D721Med (cell line): Measurements from ENCODE around the gene FER1L5.

ENCODE experiments used
- DNase-seq: peaks from one replicate; pipeline ENCODE4 v3.0.0; 2011; ENCODE audit warnings: low spot score; ENCODE audit not compliant: insufficient read length
- FAIRE-seq: peaks from 2 replicates; lab custom pipeline; 2011; peaks lifted over from hg19 to GRCh38; lab: Jason Lieb, UNC
- CTCF ChIP-seq: IDR thresholded peaks from 2 replicates; pipeline ENCODE4 v1.5.1; 2012; ENCODE audit warnings: mild to moderate bottlenecking, control low read depth; ENCODE audit not compliant: insufficient read depth; ENCODE audit errors: missing control alignments

The FER1L5 gene

DNA sequence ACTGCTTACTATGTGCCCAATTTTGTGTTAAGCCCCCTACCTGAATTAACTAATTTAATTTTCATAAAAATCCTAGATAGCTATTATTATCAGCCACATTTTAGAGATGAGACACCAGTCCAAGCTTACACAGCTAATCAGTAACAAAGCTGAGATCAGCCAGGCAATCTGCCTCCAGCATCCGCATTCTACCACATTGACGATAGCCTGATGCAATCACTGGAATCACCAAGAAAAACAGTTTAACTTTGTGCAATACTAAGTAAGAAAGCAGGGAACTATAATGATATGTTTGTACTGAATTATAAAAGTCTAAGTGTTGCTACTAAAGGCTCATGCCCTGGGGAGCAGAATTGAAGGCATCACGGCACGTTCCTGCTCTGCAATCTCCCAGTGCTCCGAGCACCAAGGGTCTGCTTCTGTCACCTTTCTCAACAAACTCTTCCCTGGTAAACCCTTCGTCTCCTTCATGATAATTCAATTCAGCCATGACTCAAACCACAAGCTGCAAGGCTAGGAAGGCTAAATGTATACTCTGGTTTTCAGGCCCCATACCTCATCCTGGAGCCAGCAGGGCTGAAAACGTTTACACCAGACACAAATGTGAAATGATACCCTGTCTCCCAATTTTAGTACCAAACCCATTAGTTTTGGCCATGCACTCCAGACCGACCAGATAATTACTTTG is 23.8 kb upstream of the FER1L5 start:
- FAIRE-seq (no peak), DNase-seq (no peak)
- no peak for TF ChIP-seq CTCF

DNA sequence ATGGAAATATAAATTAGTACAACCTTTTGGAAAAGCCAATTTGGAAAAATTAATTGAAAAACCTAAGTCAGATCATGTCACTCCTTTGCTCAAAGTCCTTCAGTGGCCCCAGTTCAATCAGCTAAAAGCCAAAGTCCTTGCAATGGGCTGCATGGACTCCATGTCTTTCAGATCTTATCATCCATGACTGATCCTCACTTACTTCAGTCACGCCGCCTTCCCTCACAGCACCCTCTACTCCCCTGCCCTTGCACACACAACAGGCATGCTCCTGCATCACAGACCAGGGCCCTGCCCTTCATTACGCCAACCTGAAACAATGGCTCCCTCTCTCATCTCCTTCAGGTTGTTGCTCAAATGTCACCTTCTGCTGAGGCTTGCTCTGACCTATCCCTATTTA is 20.0 kb upstream of the FER1L5 start:
- DNase-seq (no peak), FAIRE-seq (no peak)
- TF ChIP-seq CTCF = no peak

DNA sequence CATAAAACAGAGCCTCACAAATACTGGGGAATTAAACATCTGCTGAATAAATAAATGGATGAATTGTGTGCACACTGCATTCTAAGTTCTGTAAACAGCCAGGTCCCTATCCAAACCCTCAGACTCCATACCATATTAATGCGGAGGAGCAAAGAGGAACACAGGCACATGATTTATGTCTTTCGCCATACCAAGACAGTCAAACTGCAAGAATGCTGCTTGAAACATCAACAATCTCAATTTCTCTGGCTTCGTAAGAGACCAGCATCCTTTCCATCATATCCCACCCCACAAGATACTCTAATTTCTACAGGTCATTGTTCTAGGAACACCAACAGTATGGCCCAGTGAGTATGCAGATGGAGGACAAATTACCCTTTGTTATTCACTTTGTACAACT is 19.4 kb upstream of the FER1L5 start:
- TF ChIP-seq CTCF = no peak
- FAIRE-seq = no peak
- DNase-seq = no peak

DNA sequence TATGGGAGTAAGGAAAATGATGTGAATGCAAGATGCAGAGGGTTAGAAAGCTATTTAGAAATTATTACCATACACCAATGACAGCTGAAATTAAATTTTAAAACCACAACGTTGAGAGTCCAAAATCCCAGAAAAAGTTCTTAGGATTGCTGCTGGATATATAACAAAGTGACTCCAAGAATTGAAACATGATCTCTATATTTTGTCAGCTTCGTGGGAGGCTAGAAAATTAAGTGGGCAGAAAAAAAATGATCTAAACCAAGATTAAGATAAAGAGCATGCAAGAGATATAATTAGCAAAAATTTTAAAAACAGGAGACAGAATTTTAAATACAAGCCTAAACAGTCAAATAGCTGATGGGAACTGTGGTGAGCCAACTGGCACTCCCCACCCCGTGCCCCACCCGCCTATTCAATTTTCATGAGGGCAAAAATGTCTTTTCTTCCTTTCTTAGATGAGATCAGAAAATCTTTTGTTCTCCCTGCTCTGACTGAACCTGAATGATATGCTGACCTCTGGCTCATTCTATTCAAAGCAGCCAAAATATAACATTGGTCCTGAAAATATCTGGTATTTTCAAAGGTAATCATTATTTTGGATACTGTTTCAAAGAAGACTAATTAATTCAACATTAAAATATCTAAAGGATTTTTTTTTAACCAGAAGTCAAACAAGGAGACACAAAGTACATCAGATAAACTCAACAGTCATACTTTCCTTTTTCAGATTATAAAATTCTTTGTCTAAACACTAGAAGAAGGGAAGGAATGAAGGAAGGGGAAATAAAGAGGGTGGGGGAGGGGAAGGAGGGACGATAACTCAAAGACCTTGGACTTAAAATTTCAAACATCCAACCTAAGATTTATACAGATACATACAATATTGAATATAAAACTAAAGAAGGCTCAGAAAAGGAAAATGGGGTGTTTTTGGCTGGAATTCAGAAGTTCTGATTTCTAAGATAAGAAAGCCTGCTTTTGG is 16.7 kb upstream of the FER1L5 start:
- DNase-seq (no peak), FAIRE-seq (no peak)
- no peak for TF ChIP-seq CTCF

DNA sequence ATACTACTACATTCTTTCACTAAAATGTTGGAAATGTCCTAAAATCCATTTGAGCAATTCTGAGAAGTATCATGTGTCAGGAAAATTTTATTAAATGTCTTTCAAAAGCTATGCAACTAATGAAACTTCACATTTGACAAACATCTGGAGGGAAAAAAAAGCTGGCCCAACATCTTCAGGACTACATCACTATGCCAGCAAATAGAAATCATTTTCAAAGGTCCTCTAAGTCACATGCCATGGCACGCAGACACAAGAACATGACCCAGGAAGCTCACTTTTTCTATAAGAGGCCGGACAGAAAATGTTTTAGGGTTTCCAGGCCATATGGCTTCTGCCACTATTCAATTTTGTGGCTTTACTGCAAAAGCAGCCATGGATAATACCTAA is 16.0 kb upstream of the FER1L5 start:
- no peak for TF ChIP-seq CTCF
- FAIRE-seq (no peak), DNase-seq (no peak)

- TF ChIP-seq CTCF = no peak
- no peak for DNase-seq
- no peak for FAIRE-seq
Measured at GRCh38 chr2:96631804-96632435, 10.6 kb upstream of the FER1L5 start.

- FAIRE-seq (no peak), DNase-seq (no peak)
- TF ChIP-seq CTCF = no peak
Measured at GRCh38 chr2:96633641-96634040, 8.9 kb upstream of the FER1L5 start.
